Natural killer cell (primary cell): ENCODE data around the gene PTPRR. TPM values are rescaled to one million over a fixed set of nuclear protein-coding genes. Genes with fewer than 3 reads are reported as not detected.

Experiments used
- ATAC-seq, 3 donors: fragments of 150-1000 bp in 2 of 3; fragments of 200-7000 bp in 1 of 3; cut with Tn5 transposase; 1 replicate in 1 of 3; 2 replicates in 2 of 3; pipeline ENCODE4 v1.10.0; 2021; ENCODE audit warnings: mild to moderate bottlenecking in 2 of 3, moderate library complexity in 2 of 3
- DNase-seq, 2 donors: peaks; one replicate each; pipeline versions ENCODE4 v3.0.0 to v3.0.0-alpha.2; 2013 to 2021; ENCODE audit warnings: mixed read lengths in 1 of 2
- H3K27ac ChIP-seq: one replicate; pipeline ENCODE4 v1.5.1; 2013; ENCODE audit warnings: mild to moderate bottlenecking, low read length
- H3K27me3 ChIP-seq: one replicate; pipeline ENCODE4 v1.6.1; 2013; ENCODE audit warnings: low read length; ENCODE audit not compliant: control insufficient read depth, insufficient read depth
- H3K36me3 ChIP-seq: one replicate; pipeline ENCODE4 v1.6.1; 2013; ENCODE audit warnings: low read length; ENCODE audit not compliant: control insufficient read depth, insufficient read depth
- H3K4me1 ChIP-seq: one replicate; pipeline ENCODE4 v1.6.1; 2013; ENCODE audit warnings: low read length; ENCODE audit not compliant: control insufficient read depth, insufficient read depth
- H3K4me3 ChIP-seq: one replicate; pipeline ENCODE4 v1.5.1; 2013; ENCODE audit warnings: low read length
- H3K9me3 ChIP-seq: one replicate; pipeline ENCODE4 v1.6.1; 2013; ENCODE audit warnings: low read length; ENCODE audit not compliant: control insufficient read depth, insufficient read depth
- H3K27ac Mint-ChIP-seq, 2 donors: one replicate each; pipeline ENCODE4 v1.8.0; 2022; ENCODE audit warnings: mild to moderate bottlenecking in 2 of 2, mixed read lengths in 2 of 2, moderate library complexity in 1 of 2
- H3K27me3 Mint-ChIP-seq, 2 donors: one replicate each; pipeline ENCODE4 v1.8.0; 2022; ENCODE audit warnings: low read depth in 2 of 2, mixed read lengths in 2 of 2
- H3K36me3 Mint-ChIP-seq: one replicate; pipeline ENCODE4 v1.8.0; 2022; ENCODE audit warnings: mixed read lengths
- H3K4me1 Mint-ChIP-seq, 2 donors: one replicate each; pipeline ENCODE4 v1.8.0; 2022; ENCODE audit warnings: mixed read lengths in 2 of 2
- H3K4me3 Mint-ChIP-seq: one replicate; pipeline ENCODE4 v1.8.0; 2022; ENCODE audit warnings: mild to moderate bottlenecking, moderate library complexity, mixed read lengths
- H3K9me3 Mint-ChIP-seq, 2 donors: one replicate each; pipeline ENCODE4 v1.8.0; 2022; ENCODE audit warnings: mixed read lengths in 2 of 2
- CTCF ChIP-seq: fragments of 200-600 bp; IDR thresholded peaks from one replicate; pipeline ENCODE4 v1.8.0; 2022; ENCODE audit warnings: antibody characterized with exemption
- WGBS: methylation state at CpG from one replicate; pipeline ENCODE4 v1.1.7; 2013; ENCODE audit warnings: missing lambda C conversion rate; ENCODE audit not compliant: insufficient coverage; 5-methylcytosine and 5-hydroxymethylcytosine counted together
- intact Hi-C: fragments of 100-400 bp; cut with micrococcal nuclease; formaldehyde crosslinking; loops from one replicate; pipeline ENCODE4 v1.14.2; 2022
- total RNA-seq, 4 donors: library from RNA; stranded (reverse); fragments of 120-200 nt in 1 of 4; gene quantifications; one replicate each; pipeline versions ENCODE4 v1.2.3 to v1.2.4, GENCODE V29; 2013 to 2022

PTPRR gene
- total RNA-seq, 3 donors from 2014 or later (not counting 1 experiment from before 2014, with no cell fraction given), result 0.91 to 1.3 TPM; not detected in 1

GRCh38 chr12:70638639-70639360, 281.7 kb downstream of the PTPRR start:
- Mint-ChIP-seq H3K36me3 (no peaks in the 10 kb centered on the region), H3K9me3 (no peaks in the 10 kb centered on the region)
- no peak for ATAC-seq

GRCh38 chr12:70637303-70638085, 283.0 kb downstream of the PTPRR start, which contains the start of gene PTPRB:
Gene PTPRB, minus strand, starts transcription at chr12:70637429. Its CDS starts 34 bp downstream, at chr12:70637395.
- no peak within 1 kb of the TSS for H3K4me3 Mint-ChIP-seq
- DNase-seq, result no peak
- H3K4me1 Mint-ChIP-seq, result peaks cover 17 to 23% of the 10 kb centered on the region in 2 donors
- H3K9me3 Mint-ChIP-seq, result no peaks in the 10 kb centered on the region
- intact Hi-C loops, result no loop called here
- H3K27me3 Mint-ChIP-seq, result peaks cover 0 to 11% of the 10 kb centered on the region in 2 donors
- Histone ChIP-seq H3K27ac (no peak within 1 kb of the TSS), H3K4me3 (no peak within 1 kb of the TSS), H3K36me3 (no peaks in the 10 kb centered on the region), H3K9me3 (no peaks in the 10 kb centered on the region), H3K4me1 (peaks cover 3% of the 10 kb centered on the region), H3K27me3 (no peaks in the 10 kb centered on the region)
- no peak for ATAC-seq
- no peak for TF ChIP-seq CTCF
- H3K27ac Mint-ChIP-seq, result no peak within 1 kb of the TSS
- no peaks in the 10 kb centered on the region for H3K36me3 Mint-ChIP-seq
- 57% methylated on average over 3 of the region's 6 CpGs for WGBS

More at GRCh38 chr12:70638639-70639360, 281.7 kb downstream of the PTPRR start:
- no peak overlapping the region for H3K4me3 ChIP-seq
- intact Hi-C loops, result no loop called here
- TF ChIP-seq CTCF, result no peak
- H3K36me3 ChIP-seq, result no peaks in the 10 kb centered on the region
- no peaks in the 10 kb centered on the region for H3K9me3 ChIP-seq
- H3K4me1 ChIP-seq, result peaks cover 3% of the 10 kb centered on the region
- peaks cover 0 to 11% of the 10 kb centered on the region in 2 donors for H3K27me3 Mint-ChIP-seq
- WGBS, result 86% methylated on average over 1 of the region's 1 CpG
- H3K27ac ChIP-seq, result no peak overlapping the region
- no peak overlapping the region for H3K27ac Mint-ChIP-seq
- H3K4me1 Mint-ChIP-seq, result peaks cover 20 to 23% of the 10 kb centered on the region in 2 donors
- no peak for DNase-seq
- no peaks in the 10 kb centered on the region for H3K27me3 ChIP-seq
- no peak overlapping the region for H3K4me3 Mint-ChIP-seq

GRCh38 chr12:70635755-70636154, 284.8 kb downstream of the PTPRR start:
- no peak overlapping the region for H3K4me3 ChIP-seq
- 93% methylated on average over 7 of the region's 7 CpGs for WGBS
- no peaks in the 10 kb centered on the region for H3K36me3 ChIP-seq
- H3K36me3 Mint-ChIP-seq, result no peaks in the 10 kb centered on the region
- no peak overlapping the region for H3K27ac Mint-ChIP-seq
- H3K9me3 Mint-ChIP-seq, result no peaks in the 10 kb centered on the region
- ATAC-seq (no peak), DNase-seq (no peak)
- no peak overlapping the region for H3K4me3 Mint-ChIP-seq
- intact Hi-C loops, result no loop called here
- H3K4me1 Mint-ChIP-seq, result peaks cover 10 to 15% of the 10 kb centered on the region in 2 donors
- no peaks in the 10 kb centered on the region for H3K4me1 ChIP-seq
- H3K27me3 ChIP-seq, result no peaks in the 10 kb centered on the region
- H3K27ac ChIP-seq, result no peak overlapping the region
- H3K9me3 ChIP-seq, result no peaks in the 10 kb centered on the region
- no peak for TF ChIP-seq CTCF
- H3K27me3 Mint-ChIP-seq, result peaks cover 0 to 11% of the 10 kb centered on the region in 2 donors
